HFFc6 (cell line): ENCODE measurements around the gene TBC1D7. TPM values are rescaled to one million over a fixed set of nuclear protein-coding genes. Genes with fewer than 3 reads are reported as not detected.

Experiments
- DNase-seq: peaks from one replicate; pipeline ENCODE4 v3.0.0-alpha.2; 2018
- H3K27ac Mint-ChIP-seq: 2 replicates; pipeline ENCODE4 v1.8.0; 2020; ENCODE audit warnings: mild to moderate bottlenecking, mixed read lengths
- H3K27me3 Mint-ChIP-seq: 2 replicates; pipeline ENCODE4 v1.8.0; 2021; ENCODE audit warnings: mild to moderate bottlenecking, moderate library complexity, mixed read lengths; ENCODE audit not compliant: insufficient read depth
- H3K36me3 Mint-ChIP-seq: 2 replicates; pipeline ENCODE4 v1.8.0; 2021; ENCODE audit warnings: low read depth, mixed read lengths
- H3K4me1 Mint-ChIP-seq: 2 replicates; pipeline ENCODE4 v1.8.0; 2020; ENCODE audit warnings: low read depth, mixed read lengths
- H3K4me3 Mint-ChIP-seq: 2 replicates; pipeline ENCODE4 v1.8.0; 2020; ENCODE audit warnings: mild to moderate bottlenecking, moderate library complexity, mixed read lengths
- H3K9me3 Mint-ChIP-seq: 2 replicates; pipeline ENCODE4 v1.8.0; 2020; ENCODE audit warnings: mild to moderate bottlenecking, mixed read lengths
- total RNA-seq, 6 experiments: library from RNA; stranded (reverse); fragmentation: NEBNext Ultra II Directional; extraction: Animal tissue kit (Norgen Biotek cat#: 25700); gene quantifications; 2 replicates in 1 of 6; 3 replicates in 5 of 6; pipeline ENCODE4 v1.2.3, GENCODE V29; 2021
- TF ChIP-seq, protein P1 (sequence below): fragments of 200-600 bp; sonication (generic); IDR thresholded peaks from 2 replicates; pipeline ENCODE4 v1.5.0; 2021; ENCODE audit warnings: antibody characterized with exemption, mild to moderate bottlenecking

The TBC1D7 gene
- total RNA-seq, 6 experiments from 2014 or later, result 11.5 to 15.1 (median 14.6) TPM

DNA sequence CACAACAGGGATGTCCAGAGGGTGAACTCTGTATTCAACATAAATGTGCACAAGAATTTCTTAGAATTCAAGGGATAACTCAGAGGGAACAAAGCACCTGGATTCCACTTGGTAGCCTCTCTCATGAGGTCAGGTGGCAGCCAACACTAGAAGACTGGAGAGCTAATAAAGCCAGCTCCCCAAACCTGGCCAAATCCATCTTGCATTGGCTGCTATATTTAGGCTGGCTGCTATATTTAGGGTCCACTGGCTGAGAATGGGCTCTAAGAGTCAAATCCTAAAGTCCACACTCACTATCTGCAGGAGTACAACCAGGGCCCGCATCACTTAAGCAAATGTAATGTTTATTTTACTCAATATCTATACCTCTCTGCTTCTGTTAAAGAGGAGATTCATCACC lies 20.0 kb downstream of the TBC1D7 start:
- Mint-ChIP-seq H3K27me3 (no peaks in the 10 kb centered on the region; the same call in 1 of the 2 replicates), H3K27ac (peak overlapping the region; percentile 94), H3K36me3 (peaks cover 40% of the 10 kb centered on the region), H3K4me3 (no peak overlapping the region), H3K9me3 (no peaks in the 10 kb centered on the region), H3K4me1 (peaks cover 42% of the 10 kb centered on the region)
- TF ChIP-seq, protein P1, sequence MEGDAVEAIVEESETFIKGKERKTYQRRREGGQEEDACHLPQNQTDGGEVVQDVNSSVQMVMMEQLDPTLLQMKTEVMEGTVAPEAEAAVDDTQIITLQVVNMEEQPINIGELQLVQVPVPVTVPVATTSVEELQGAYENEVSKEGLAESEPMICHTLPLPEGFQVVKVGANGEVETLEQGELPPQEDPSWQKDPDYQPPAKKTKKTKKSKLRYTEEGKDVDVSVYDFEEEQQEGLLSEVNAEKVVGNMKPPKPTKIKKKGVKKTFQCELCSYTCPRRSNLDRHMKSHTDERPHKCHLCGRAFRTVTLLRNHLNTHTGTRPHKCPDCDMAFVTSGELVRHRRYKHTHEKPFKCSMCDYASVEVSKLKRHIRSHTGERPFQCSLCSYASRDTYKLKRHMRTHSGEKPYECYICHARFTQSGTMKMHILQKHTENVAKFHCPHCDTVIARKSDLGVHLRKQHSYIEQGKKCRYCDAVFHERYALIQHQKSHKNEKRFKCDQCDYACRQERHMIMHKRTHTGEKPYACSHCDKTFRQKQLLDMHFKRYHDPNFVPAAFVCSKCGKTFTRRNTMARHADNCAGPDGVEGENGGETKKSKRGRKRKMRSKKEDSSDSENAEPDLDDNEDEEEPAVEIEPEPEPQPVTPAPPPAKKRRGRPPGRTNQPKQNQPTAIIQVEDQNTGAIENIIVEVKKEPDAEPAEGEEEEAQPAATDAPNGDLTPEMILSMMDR, result no peak
- no peak for DNase-seq

DNA sequence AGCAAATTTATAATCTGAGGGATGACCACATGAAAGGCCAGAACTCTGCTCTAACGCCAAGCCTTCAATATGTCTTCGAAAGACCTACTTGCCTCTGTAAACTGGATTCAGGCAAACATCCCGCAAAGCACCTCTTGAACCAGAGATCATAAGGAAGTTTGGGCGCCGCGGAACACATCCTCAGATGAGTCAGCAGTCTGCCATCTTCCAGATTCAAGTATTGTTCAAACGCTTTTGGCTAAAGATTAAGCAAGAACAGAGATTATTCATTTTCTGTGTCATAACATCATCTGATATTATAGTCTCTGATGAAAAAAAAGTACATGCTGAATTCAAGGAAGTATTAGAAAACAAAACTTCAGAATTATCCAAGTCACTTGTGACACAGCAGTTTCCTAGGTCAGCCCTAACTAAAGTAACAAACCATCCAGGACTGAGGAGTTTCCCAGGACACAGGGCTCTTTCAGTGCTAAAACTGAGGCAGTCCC lies 20.8 kb downstream of the TBC1D7 start:
- peaks cover 50% of the 10 kb centered on the region for H3K4me1 Mint-ChIP-seq
- no peak overlapping the region for H3K4me3 Mint-ChIP-seq
- H3K36me3 Mint-ChIP-seq, result peaks cover 46% of the 10 kb centered on the region
- peak overlapping the region; percentile 94 for H3K27ac Mint-ChIP-seq
- no peaks in the 10 kb centered on the region; the same call in 1 of the 2 replicates for H3K27me3 Mint-ChIP-seq
- peak; percentile 66 for DNase-seq
- TF ChIP-seq, protein P1, result no peak
- H3K9me3 Mint-ChIP-seq, result no peaks in the 10 kb centered on the region

DNA sequence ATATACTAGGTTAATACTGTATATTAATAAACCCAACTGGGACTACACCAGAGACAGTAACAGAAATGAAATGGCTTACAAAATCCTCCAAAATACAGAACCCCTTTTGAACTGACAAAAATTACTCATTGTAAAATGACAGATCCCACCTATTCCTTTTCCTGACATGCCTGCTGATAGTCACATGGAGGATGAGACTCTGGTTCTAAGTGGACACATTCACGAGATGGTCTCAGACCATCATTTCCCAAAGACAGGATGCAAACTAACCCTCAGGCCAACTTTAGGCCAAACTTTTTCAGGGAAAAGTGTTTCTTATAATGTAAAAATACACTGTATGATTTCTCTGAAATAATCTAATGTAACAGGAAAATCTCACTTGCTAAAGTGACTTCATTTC lies 22.5 kb downstream of the TBC1D7 start:
- Mint-ChIP-seq H3K4me3 (no peak overlapping the region), H3K27me3 (peaks cover 2% of the 10 kb centered on the region)

DNA sequence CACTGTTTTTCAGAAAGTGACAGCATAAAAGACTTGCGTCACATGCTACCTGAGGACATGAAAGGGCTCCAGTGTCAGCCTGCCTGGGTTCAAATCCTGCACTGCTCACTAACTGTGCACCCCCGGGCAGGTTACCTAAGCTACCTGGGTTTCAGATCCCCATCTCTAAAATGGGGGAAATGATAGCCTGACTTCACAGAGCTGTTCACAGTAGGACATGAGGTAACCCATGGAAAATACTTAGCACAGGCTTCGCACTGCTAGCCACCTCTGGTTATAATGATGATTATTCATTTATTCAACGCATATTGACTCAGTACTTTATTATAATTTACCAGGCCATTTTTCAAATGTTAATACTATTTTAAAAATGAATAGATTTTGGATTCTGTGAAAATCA lies 23.0 kb downstream of the TBC1D7 start:
- no peak overlapping the region for H3K27ac Mint-ChIP-seq
- H3K9me3 Mint-ChIP-seq, result no peaks in the 10 kb centered on the region
- H3K4me1 Mint-ChIP-seq, result peaks cover 61% of the 10 kb centered on the region

More for the DNA sequence above, 22.5 kb downstream of the TBC1D7 start:
- H3K4me1 Mint-ChIP-seq, result peaks cover 61% of the 10 kb centered on the region
- H3K36me3 Mint-ChIP-seq, result peaks cover 52% of the 10 kb centered on the region
- TF ChIP-seq, protein P1, result no peak
- DNase-seq, result no peak
- no peaks in the 10 kb centered on the region for H3K9me3 Mint-ChIP-seq
- H3K27ac Mint-ChIP-seq, result no peak overlapping the region

DNA sequence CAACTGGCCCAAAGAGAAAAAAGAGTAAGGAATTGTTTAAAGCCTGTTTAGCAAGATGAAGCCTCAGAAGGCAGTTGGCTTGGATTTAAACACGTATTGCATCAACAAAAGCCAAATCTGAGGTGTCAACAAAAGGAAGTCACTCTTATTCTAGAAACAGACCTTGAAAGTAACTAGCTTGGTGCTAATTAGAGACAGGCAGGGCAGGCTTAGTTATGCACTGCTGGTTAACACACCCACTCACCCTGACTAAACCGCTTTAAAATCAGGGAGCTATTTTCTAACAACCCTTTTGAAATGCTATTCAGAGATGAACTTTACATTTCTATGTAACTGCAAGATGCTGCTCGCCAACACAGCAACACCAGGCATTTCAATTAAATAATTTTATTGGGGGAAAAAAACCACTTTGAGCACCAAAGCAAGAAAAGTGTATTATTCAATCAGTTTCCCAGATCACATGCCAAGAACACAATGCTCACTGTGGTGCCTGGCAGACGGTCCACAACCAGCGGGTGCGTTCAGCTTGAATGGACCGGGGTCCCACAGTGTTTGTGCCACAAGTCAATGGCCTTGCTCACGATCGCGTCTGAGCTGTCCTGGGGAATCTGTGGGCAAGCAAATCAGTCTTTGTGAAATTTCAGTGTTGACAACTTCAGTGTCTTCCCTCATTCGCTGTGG lies 23.6 kb downstream of the TBC1D7 start:
- no peaks in the 10 kb centered on the region for H3K9me3 Mint-ChIP-seq
- TF ChIP-seq, protein P1, result no peak
- no peak overlapping the region for H3K4me3 Mint-ChIP-seq
- H3K4me1 Mint-ChIP-seq, result peaks cover 61% of the 10 kb centered on the region
- DNase-seq, result no peak
- peak overlapping the region; percentile 98 for H3K27ac Mint-ChIP-seq
- peaks cover 56% of the 10 kb centered on the region for H3K36me3 Mint-ChIP-seq
- H3K27me3 Mint-ChIP-seq, result peaks cover 2% of the 10 kb centered on the region

More for the DNA sequence above, 23.0 kb downstream of the TBC1D7 start:
- H3K36me3 Mint-ChIP-seq, result peaks cover 56% of the 10 kb centered on the region
- no peak overlapping the region for H3K4me3 Mint-ChIP-seq
- H3K27me3 Mint-ChIP-seq, result peaks cover 2% of the 10 kb centered on the region
- DNase-seq, result no peak
- TF ChIP-seq, protein P1, result no peak
